ENCODE measurements around the gene KCNAB1.
A peak's percentile ranks its signal among the peaks of the same experiment; 100 is the strongest.

Gene KCNAB1

DNA sequence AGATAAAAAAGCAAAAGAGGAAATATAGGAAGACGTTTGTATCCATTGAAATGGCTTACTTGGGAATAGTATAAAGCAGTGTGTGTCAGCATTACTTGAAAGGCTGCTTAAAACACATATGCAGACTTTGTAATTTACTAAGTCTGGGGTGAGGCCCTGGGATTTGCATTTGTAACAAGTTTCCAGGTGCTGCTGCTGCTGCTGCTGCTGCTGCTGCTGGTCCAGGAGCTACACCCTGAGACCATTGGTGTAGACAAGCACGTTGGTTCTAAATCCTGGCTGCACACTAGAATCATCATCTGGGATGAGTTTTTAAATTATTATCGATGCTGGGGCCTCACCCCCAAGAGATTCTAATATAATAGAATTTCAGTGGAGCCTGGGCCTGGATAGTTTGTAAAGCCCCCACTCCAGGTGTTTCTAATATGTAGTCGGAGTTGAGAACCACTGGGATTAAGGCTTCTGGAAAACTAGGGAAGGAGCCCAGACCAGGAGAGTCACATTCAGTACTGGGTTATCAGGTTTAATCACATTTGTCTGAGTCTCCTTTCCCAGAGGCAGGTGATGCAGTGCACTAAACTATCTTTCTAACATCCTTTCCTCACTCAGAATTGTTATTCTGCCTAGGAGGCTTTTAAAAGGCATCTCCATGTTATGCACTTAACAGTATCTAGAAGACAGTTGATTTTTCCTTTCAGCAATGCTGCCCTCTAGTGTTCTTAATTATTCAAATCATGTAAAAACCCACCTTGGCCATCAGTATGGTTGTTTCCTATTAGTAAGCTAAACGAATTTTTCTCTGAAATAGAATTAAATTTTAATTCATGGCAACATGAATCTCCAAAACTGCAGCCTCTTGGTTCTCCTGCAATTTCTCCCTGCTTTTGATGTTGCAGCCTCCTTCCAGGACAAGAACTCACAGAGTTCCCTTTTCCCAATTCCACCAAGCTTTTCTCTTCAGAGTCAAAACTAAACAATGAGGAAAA is 389.1 kb downstream of the KCNAB1 start:
- peak; percentile 1 to 74 for DNase-seq

DNA sequence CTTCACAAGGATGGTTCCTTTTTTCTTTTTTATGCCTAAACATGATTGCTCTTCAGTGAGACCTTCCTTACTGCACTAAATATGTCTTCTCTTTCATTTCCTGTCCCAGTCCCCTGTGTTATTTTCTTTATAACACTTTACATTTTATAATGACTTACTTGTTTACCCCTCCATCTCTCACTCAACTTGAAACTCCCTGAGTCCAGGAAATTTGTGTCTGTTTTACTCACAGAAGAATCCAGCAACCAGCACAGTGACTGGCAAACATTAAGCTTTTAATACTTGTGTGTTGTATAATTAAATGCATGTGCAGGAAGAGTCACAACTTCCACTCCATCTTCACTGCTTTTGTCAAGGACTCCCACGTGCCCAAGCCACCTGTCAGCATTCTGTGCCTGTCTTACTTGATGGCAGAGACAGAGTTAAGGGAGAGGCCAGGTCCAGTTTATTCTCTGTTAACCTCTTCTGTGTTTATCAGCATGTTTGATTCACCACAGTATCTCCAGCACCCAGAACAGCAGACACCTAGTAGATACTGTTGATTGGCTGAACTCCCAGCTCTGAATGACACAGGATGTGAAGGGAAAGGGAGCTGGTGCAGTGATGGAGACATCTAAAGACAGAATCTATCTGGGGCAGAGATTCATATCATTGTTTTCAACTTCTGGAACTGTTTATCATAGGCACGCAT is 391.8 kb downstream of the KCNAB1 start:
- DNase-seq: peak; percentile 54 to 79

- no peak for DNase-seq
These were observed 393.2 kb downstream of the KCNAB1 start for GRCh38 chr3:156513619-156514018.

DNA sequence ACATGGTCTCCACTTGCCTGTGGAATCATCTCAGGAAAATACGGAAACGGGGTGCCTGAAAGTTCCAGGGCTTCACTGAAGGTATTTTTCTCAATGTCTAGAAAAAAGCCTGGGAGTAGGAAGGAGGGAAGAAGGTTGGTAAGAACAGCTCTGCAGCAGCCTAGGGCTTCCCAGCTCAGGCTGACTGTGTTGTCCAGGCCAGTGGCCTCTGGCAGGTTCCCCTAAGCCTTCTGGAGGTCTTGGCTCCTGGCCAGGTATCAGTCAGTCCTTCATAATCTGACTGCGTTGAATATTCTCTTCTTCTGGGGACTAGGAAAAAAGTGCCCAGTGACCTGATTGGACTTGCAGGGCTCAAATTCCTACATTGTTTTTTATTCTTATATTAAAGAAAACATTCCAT is 395.9 kb downstream of the KCNAB1 start:
- peak; percentile 31 to 74 for DNase-seq

DNA sequence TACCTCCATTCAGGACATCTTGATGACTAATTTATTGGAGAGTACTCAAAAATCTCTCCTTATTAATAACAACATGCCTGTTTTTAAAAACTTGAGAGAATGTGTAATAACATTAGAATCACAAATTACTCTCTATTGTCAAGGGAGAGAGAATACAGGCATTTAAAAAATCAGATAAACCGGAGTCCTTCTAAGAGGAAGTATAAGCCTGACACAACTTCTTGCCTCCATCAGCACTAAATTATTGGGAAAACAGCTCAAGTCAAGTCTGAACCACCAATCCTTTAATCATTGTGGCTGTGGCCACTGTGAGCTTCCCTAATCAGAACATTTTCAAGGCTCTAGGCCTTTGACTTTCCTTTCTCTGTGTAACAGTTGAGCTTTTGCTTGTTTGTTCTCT is 396.6 kb downstream of the KCNAB1 start:
- DNase-seq: no peak

- peak in 1 of 2 experiments; percentile 61 for DNase-seq
These were observed 398.3 kb downstream of the KCNAB1 start for GRCh38 chr3:156518726-156519125.

DNA sequence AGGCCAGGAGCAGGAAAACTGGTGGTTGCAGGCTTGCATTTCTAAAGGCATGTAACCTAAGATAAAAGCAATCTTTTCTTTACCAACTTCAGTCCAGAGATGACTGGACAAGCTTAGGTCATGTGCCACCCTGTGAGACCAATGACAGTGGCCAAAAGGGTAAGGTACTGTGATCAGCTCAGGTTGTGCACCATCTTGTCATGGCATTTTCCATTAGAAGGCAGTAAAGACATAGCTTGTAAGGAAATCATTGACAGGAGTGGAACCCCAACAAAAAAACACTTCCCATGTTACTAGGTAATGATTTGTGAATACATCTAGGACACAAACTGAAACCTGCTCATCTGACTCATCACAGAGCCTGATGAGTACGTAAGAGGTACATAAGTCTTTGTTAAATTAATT is 399.4 kb downstream of the KCNAB1 start:
- no peak for DNase-seq

DNA sequence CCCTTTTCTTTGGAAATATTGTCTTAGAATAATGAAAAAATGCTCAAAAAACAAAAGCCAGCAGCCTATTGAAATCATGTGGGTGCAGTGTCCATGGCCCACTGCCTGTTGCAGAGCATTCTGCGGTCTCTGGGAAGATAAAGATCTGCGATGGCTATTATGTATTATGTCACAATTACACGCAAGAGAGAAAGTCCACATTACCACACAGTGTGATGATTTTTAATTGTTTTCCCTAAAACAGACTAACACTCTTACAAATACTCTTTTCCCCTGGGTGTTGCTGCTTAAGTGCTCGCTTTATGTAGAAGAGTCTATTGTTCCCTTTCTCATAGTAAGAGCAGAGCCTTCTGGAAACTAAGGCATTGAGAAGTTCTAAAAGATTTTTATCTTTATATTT is 402.3 kb downstream of the KCNAB1 start:
- no peak for DNase-seq

DNA sequence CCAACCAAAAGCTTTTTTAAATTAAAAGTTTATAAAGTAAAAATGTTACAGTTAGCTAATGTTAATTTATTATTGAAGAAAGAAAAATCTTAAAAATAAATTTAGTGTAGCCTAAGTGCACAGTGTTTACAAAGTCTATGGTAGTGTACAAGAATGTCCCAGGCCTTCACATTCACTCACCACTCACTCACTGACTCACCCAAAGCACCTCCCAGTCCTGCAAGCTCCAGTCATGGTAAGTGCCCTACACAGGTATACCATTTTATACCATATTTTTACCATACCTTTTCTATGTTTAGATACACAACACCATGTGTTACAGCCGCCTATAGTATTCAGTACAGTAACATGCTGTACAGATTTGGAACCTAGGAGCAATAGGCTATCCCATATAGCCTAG is 405.4 kb downstream of the KCNAB1 start:
- DNase-seq: no peak

- no peak for DNase-seq
These were observed 406.7 kb downstream of the KCNAB1 start for GRCh38 chr3:156527060-156527459.

GRCh38 chr3:156530980-156531379 is 410.6 kb downstream of the KCNAB1 start:
- DNase-seq: no peak

GRCh38 chr3:156532730-156533129 is 412.4 kb downstream of the KCNAB1 start:
- DNase-seq: no peak

DNA sequence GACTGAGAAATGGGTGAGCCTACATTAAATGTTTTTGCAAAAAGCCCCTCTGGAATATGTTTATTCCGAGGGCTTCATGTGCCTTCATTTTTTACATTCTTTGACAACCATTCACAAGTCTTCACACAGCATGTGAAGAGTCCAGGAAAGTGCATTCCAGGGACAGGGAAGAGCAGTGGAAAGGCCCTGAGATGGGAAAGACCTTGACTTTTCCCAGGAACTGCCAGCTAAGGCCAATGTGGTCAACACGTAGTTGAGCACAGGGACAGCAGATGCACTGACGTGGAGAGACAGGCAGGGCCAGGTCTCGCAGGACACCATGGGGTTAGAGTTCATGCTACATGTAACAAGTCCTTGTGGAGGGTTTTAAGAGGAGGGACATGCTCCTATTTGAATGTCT is 412.8 kb downstream of the KCNAB1 start:
- DNase-seq: no peak

- DNase-seq: no peak
These were observed 414.8 kb downstream of the KCNAB1 start for GRCh38 chr3:156535162-156535627.

- DNase-seq: no peak
These were observed 415.4 kb downstream of the KCNAB1 start for GRCh38 chr3:156535798-156536197.

DNA sequence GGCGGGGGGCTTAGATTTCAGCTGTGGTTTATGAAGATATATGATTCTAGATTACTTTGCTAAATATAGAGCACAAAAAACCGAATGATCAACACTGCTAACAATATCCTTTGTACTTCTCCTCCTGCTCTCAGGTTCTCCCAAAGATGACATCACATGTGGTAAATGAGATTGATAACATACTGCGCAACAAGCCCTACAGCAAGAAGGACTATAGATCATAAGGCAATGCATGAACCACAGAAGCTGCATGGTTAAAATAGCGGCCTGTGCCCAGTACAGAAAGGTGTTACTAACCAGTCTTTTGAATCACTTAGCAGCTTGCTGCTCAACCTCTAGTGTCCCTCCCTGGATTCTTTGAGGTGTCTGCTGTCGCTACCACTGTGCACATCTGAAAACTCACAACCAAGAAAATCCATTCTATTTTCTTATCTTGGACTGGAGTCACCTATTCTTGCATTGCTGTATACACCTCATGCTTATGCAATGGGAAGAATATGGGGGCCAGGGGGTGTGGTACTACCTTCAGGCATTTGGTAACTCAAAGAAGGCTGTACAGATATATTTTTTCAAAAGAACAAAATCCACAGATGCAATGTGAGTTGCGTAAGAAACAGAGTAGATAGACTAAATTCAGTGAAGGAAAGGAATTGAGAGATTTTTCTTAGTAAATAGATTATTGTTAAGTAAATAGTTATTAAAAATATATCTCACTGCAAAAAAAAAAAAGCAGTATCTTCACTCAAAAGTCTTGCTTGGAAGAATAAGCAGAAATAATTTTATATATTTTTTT is 416.3 kb downstream of the KCNAB1 start:
- DNase-seq: no peak

- no peak for DNase-seq
These were observed 418.7 kb downstream of the KCNAB1 start for GRCh38 chr3:156539051-156539450.

GRCh38 chr3:156539802-156540201 is 419.4 kb downstream of the KCNAB1 start:
- no peak for DNase-seq

- DNase-seq: no peak
These were observed 422.0 kb downstream of the KCNAB1 start for GRCh38 chr3:156542101-156543042.

DNA sequence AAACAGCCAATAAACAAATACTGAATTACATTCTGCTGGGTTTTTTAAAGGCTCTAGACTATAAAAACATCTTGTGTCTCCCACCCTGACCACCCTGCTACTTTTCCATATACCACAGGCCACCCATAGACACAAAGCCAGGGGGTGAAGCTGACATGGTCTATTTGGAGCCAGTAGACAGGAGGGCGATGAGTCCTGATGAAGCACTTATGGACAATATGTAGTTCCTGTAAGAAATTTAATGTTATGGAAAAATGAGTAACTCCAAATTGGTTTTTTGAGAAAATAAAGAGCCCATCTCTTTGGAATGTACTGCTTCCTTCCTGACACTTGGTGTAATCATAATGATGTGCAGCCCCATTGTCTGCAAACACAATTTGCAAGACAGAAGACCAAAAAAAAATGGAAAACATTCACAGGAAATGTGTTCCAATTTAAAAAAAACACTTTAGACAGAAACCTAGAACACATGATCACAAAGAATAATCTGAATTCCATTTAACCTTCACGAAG is 422.7 kb downstream of the KCNAB1 start:
- DNase-seq: no peak

GRCh38 chr3:156547637-156548036 is 427.3 kb downstream of the KCNAB1 start:
- no peak for DNase-seq
